Measurements from ENCODE around the gene MACROD1. TPM values are rescaled to one million over a fixed set of nuclear protein-coding genes. Genes with fewer than 3 reads are reported as not detected.

The MACROD1 gene
- total and polyA plus RNA-seq, 9 of the 15 experiments (the other 6 are each of a cell fraction or from before 2014, with no cell fraction given): 1.1 to 60.0 (median 26.4) TPM

GRCh38 chr11:64065712-64066111 is 100.2 kb downstream of the MACROD1 start:
- Histone ChIP-seq H3K9me3 (replicated peaks; ENCODE audit: control insufficient read depth, insufficient read depth, low read depth, low read length) (no peaks in the 10 kb centered on the region), H3K9ac (ENCODE audit: insufficient read depth in 1 of 2, low read depth in 2 of 2, low read length in 2 of 2) (no peak overlapping the region), H3K27ac (ENCODE audit: extremely low read depth, low read depth, low read length) (no peak overlapping the region), H3K27me3 (ENCODE audit: control insufficient read depth in 2 of 2, insufficient read depth in 2 of 2, low read length in 2 of 2) (no peaks in the 10 kb centered on the region), H3K36me3 (ENCODE audit: control insufficient read depth, insufficient read depth, low read length) (no peaks in the 10 kb centered on the region), H3K4me1 (replicated peaks in 1 of 2; ENCODE audit: control insufficient read depth in 2 of 2, insufficient read depth in 2 of 2, low read length in 2 of 2) (peaks cover 5 to 41% of the 10 kb centered on the region in 2 experiments; a peak in 4 of 5 replicates), H3K4me3 (no peak overlapping the region), H2AFZ (ENCODE audit: low read depth, low read length) (no peak overlapping the region), H3K4me2 (ENCODE audit: insufficient read depth, low read length) (no peak overlapping the region), H3K79me2 (ENCODE audit: control insufficient read depth, insufficient read depth, low read length) (no peaks in the 10 kb centered on the region), H3K9me1 (ENCODE audit: control insufficient read depth, insufficient read depth, low read length) (no peaks in the 10 kb centered on the region), H4K20me1 (replicated peaks; ENCODE audit: control insufficient read depth, insufficient read depth, low read length) (peaks cover 33% of the 10 kb centered on the region)
- in situ Hi-C loops (cut with MboI) (no loop called here), intact Hi-C loops (cut with micrococcal nuclease) (no loop called here)
- POLR2A ChIA-PET: interaction anchor here (0.6 kb wide), 1 partner anchor 25 kb away, joined by 3 read pairs; no protein-coding TSS in a partner anchor
- TF ChIP-seq ZNF23 (CRISPR knock-in tag; IDR thresholded peaks at IDR 0.05): no peak
- no peak for TF ChIP-seq ZSCAN29 (IDR thresholded peaks at IDR 0.05)
- no peak for TF ChIP-seq TAF1 (IDR thresholded peaks at IDR 0.05; ENCODE audit: control insufficient read depth, extremely low read depth, insufficient read depth, low read length, severe bottlenecking)
- no peak for TF ChIP-seq SP2 (IDR thresholded peaks at IDR 0.05; ENCODE audit: extremely low read depth, low read depth, low read length, poor library complexity, severe bottlenecking)
- TF ChIP-seq RHOXF2B (CRISPR knock-in tag; conservative IDR thresholded peaks at IDR 0.05): no peak
- TF ChIP-seq SIN3B (IDR thresholded peaks at IDR 0.05; ENCODE audit: low read depth): no peak
- TF ChIP-seq PTBP1 (IDR thresholded peaks at IDR 0.05; ENCODE audit: low read depth, low read length): no peak
- no peak for TF ChIP-seq MED1 (CRISPR knock-in tag; IDR thresholded peaks at IDR 0.05; ENCODE audit: borderline replicate concordance)
- no peak for TF ChIP-seq TCF7 (IDR thresholded peaks at IDR 0.05; ENCODE audit: borderline replicate concordance)
- no peak for TF ChIP-seq TFAP4 (CRISPR knock-in tag; IDR thresholded peaks at IDR 0.05; ENCODE audit: borderline replicate concordance)
- no peak for TF ChIP-seq PHF8 (IDR thresholded peaks at IDR 0.05; ENCODE audit: borderline replicate concordance, low read length)
- no peak for TF ChIP-seq POLR3A (IDR thresholded peaks at IDR 0.05; ENCODE audit: borderline replicate concordance, extremely low read depth, insufficient read depth, insufficient read length)
- no peak for TF ChIP-seq BRCA1 (IDR thresholded peaks at IDR 0.05)
- TF ChIP-seq BRCA1 (CRISPR knock-in tag; IDR thresholded peaks at IDR 0.05): no peak
- no peak for TF ChIP-seq KAT2B (IDR thresholded peaks at IDR 0.05; ENCODE audit: low read depth, low read length)
- no peak for TF ChIP-seq ZBTB26 (CRISPR knock-in tag; IDR thresholded peaks at IDR 0.05)
- BruUV-seq (replicated peaks): no TSS peak
- CTCF ChIA-PET (ENCODE audit: low intra/inter-chr PET ratio): no interaction called here
- DNase-seq (ENCODE audit: extremely low read depth in 1 of 4, low spot score in 3 of 4) (no peak), ATAC-seq (no peak), FAIRE-seq (no peak)
- WGBS (ENCODE audit: insufficient coverage, low coverage, missing lambda C conversion rate): 70% methylated on average over 8 of the region's 10 CpGs
